ENCODE measurements around the gene ELF4.
"Not testable (repeated sequence)": the region's sequence is repeated elsewhere in the genome, so short reads cannot be mapped to it uniquely, and the experiment has no call there.

The ELF4 gene

DNA sequence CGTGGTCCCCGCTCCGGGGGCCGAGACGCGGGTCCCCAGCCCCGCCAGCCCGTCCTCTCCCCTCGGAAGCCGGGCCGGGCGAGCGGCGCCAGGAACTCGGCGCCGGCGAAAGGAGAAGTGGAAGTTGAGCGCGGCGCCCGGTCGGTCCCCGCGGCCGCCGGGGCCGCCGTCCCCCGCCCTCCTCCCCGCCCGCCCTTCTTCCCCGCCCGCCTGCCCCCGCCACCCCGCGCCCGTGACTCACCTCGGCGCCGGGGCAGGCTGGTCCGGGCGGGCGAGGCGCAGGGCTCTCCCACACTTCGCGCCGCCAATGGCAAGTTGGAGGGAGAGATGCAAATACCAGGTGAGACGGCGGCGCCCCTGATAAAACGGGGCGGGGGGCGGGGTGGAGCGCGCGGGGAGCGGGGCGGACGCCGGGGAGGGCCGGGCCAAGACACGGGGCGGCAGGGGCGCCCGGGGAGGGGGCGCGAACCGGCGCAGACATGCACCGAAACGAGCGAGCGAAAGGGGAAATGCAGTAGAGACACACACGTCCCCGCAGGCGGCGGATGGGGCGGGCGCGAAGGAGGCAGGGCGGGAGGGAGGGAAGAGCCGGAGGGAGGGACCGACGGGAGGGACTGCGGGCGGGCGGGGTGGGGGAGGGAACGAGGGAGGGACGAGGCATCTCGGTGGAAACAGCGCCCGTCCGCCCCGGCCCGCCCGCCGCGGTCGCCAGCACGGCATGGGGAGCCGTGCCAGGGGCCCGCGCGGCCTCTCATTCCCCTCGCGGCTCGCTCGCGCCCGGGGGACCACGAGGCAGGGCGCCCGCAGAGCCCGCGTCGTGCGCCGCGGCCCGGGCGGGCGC lies at the start of gene ELF4:
TSS of gene ELF4 (minus strand) at position 119 of the 841 bp plus-strand sequence. CDS start 29,167 bp downstream, outside the sequence.
- DNase-seq (ENCODE audit: low read depth) = no peak

DNA sequence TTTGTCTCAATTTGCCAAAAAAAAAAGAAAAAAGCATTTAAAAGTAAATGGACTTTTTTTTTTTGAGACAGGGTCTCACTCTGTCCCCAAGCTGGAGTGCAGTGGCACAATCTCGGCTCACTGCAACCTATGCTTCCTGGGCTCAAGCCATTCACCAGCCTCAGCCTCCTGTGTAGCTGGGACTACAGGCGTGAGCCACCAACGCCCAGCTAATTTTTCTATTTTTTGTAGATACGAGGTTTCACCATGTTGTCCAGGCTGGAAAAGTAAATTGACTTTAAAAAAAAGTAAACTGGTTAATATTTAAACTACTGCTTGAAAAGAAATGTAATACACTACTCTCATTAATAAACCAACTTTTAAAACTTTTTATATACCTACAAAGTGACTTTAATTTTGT lies 49.5 kb upstream of the ELF4 start:
- DNase-seq (ENCODE audit: low read depth) = no peak

DNA sequence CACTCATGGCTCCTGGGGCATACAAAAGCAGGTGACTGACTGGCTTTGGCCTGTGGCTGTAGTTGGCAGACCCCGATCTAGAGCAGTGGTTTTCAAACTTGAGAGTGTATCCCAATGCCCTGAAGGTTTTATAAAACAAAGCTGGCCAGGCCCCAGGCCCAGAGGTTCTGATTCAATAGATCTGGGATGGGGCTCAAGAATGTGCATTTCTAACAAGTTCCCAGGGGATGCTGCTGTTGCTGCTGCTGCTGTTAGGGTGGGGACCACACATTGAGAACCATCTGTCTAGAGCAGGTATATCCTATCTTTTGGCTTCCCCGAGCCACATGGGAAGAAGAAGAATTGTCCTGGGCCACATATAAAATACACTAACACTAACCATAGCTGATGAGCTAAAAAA lies 48.0 kb upstream of the ELF4 start:
- no peak for DNase-seq (ENCODE audit: low read depth)

DNA sequence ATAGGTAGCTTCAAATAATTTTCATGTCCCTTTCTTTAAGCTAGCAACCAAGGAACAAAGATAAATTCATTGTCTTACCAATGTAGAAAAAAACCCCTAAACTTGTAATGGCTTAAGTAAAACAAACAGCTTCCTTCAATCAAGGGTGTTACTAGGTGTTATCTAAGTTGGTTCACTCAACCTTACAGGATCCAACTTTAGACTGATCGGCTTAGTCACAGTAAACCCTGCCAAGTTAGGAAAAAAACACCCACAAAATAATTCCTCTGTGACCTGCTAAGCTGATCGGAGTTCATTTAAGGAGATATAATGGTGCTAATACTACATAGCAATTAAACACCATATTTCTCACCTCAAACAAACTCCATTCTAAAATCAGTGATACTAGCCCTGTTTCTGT lies 45.3 kb upstream of the ELF4 start:
- no peak for DNase-seq (ENCODE audit: low read depth)

DNA sequence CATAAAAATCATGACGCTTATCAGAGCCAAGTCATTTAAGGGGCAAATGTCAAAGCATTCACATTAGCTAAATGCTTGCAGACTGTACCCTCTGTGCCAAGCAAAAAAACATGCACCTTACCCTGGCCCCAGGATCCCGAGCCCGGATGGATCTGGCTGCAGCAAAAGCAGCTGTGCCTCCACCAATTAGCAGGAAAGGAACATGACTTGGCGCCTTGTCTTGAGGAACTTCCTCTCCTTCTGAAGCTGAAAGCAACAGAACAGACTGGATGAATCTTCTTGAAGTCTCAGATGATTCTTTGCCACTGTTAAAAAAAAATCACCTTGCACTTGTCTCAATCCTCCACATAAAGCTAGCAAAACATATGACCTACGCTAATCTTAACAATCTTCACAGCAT lies 37.3 kb upstream of the ELF4 start:
- DNase-seq (ENCODE audit: low read depth) = no peak

DNA sequence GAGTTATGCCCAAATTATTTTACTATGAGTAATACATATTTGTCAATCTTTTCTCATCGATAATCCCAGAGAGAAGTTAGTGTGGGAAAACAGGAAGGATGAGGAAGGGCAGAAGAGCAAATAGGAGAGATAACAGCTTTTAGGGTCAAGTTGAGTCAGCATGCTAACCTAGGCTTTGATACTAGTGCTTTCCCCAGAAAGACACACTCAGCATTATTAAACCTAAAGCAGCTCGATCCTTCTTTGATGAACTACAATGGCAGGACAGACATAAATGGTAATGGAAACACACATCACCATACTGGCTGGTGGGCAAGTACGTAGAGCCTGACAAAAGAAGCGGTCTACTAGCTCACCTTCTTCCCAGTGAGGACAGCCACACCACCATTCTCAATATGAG lies 34.8 kb upstream of the ELF4 start:
- DNase-seq (ENCODE audit: low read depth) = no peak

DNA sequence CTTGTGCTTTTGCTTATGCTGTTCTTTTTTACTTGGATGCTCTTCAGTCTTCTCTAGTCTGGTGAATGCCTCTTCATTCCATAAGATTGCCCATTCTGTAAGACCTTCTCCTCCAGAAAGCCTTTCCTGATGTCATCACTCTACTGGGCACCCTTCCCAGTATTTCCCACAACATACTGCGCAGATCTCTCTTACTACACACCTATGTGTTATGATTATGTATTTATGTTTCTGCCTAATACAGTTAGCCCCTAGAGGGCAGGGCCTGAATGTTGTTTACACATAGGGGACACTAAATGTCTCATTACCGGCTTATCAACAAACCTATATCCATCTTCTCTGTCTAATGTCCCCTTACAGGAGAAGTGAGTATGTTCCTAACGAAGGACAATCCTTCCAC lies 34.2 kb upstream of the ELF4 start:
- no peak for DNase-seq (ENCODE audit: low read depth)

DNA sequence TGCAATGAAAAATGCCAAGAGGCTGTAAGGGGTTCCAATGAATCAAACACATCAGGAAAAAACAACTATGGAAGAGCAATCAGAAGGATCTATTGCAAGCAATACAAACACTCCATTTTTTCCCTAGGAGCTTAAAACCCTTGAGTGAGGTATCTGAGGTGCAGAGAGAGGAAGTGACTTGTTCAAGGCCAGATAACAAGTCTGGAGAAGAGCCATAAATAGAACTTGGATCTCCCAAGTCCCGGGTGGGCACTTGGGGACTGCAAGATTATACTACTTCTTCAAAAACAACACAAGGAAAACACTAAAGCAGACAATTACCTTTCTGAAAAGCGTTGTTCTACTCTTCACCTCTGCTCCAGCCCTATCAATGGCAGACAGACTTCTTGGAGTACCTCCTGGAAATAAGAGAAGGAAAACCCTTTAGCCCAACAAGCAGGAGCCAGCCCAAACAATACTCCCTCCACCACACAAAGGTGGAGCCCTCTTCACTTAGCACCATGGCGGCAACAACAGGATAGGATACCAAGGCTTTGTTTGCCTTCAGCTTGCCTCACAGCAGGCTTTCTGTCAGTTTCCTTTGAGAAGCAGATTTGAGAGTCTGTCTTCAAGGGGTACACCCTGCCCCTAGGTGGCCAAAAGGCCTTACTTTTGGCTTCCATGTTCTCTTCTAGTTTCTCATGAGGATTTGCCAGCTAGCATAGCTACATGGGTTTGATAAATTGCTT lies 29.3 kb upstream of the ELF4 start:
- no peak for DNase-seq (ENCODE audit: low read depth)

DNA sequence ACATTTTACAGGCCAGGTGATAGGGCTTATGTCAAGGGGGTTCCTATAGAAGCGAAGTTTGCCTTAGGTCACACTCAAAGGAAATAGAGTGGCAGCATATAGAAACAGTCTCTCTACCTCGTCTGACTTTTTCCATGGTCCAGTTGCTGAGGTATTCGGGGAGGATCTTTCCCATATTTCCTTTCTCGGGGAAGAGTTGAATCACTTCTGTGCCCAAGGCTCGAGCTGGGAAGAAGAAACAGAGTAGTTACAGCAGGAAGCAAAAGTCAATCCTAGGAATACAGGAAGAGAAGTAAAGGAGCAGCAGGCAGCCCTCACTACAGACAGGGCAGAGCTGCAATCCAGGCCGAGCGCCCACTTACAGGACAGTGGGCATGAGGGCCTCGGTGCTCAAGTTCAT lies 26.7 kb upstream of the ELF4 start:
- DNase-seq (ENCODE audit: low read depth) = no peak

DNA sequence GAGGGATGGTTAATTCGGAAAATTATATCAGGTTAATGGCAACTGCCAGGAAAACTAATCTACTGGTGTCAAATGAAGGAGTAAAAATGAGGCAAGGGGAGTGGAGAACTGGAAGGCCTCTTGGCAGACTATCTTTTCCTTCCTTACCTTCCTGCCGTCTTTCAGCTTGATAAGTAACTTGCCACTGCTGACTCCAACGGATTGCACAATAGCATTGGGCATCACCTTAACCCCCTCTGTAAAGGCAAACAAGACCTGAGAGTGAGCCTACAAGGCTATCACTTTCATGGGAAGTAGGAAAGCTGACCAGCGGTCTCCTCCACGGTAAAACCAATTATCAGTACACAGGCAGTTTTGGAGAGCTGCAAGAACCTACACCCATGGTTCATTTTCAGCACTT lies 26.2 kb upstream of the ELF4 start:
- DNase-seq (ENCODE audit: low read depth) = no peak

DNA sequence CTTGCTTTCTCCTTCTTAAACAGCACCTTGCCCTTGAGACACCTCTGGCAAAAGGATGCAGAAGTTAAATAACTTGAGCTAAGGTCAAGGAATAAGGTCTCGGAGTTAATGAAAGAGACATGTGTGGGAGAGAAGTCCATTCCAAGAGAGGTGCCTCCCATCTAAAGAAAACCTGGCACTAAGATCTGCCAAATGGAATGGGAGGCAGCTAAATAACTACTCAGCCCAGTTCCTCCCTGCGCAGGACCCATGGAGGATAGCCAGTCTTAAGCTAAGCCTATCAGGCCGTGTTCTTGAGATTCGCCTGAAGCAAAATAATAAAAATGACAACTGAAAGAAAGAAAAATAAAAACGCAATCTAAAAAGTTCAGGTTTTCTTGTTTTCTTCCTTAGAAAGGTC lies 20.7 kb upstream of the ELF4 start:
- no peak for DNase-seq (ENCODE audit: low read depth)

DNA sequence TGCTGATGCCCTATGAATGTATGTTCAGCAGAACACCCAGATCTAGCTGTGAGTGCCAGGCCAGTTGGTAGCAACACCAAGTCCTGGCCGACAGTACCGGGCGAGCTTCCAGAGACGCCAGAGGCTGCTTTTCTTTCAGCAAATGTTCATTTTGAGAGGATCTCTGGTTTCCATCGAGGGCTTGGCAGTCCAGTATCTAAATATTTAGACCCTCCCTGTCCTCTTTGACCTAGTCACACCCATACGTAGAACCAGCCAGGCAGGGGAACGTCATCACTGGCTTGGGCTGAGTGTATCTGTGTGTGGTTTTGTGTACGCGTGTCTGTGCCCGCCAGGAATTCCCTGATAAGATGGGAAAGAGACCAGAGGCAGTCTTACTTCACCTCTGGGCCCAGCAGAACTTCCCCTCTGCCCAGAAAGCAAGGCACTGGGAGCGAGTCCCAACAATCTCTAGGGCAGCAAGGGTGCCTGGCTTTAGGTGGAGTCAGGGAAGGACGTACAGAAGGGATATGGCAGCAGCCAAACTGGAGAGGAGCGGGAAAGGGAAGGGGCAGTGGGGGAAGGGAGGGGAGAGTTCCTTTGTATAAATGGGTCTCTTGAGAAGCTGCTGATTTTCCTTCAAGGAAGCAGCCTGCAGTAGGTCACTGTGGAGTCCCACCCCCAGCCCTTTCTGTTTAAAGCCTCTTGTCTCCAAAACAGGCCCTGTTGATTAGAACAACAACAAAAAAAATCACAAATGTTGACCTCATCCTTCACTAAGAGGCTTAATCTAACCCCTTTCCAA lies 15.0 kb upstream of the ELF4 start:
- DNase-seq (ENCODE audit: low read depth) = no peak

DNA sequence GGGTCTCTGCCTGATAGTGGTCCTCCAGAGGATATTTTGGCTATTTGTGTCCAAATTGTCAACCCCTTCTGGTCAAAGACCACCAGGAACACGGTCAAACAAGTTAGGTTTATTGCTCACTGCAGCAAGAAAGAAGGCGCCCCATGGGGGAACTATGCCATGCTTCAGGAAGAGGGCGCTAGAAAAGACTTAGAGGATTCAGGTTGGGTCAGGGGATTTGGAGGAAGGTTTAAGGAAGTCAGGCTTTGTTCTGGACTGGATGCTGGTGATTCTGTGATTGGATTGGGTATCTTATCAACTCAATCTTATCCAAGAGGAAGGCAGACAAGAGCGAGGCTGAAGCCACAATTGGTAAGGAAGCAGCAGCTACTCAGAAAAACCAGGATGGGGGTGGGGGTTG lies 14.3 kb upstream of the ELF4 start:
- DNase-seq (ENCODE audit: low read depth) = no peak

DNA sequence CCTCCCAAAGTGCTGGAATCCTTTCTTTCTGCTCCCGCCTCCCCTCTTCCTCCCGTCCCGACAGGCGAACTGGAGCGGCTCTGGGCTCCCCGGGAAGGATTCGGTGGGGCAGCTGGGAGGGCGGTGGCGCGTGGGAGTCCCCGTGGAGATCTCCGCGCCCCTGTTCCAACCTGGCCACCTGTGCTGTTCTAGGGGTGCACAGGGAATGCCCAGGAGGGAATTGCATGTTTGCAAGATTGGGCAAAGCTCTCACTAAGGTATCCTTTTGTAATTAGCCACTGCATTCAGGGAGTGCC lies 11.2 kb upstream of the ELF4 start:
- no peak for DNase-seq (ENCODE audit: low read depth)

DNA sequence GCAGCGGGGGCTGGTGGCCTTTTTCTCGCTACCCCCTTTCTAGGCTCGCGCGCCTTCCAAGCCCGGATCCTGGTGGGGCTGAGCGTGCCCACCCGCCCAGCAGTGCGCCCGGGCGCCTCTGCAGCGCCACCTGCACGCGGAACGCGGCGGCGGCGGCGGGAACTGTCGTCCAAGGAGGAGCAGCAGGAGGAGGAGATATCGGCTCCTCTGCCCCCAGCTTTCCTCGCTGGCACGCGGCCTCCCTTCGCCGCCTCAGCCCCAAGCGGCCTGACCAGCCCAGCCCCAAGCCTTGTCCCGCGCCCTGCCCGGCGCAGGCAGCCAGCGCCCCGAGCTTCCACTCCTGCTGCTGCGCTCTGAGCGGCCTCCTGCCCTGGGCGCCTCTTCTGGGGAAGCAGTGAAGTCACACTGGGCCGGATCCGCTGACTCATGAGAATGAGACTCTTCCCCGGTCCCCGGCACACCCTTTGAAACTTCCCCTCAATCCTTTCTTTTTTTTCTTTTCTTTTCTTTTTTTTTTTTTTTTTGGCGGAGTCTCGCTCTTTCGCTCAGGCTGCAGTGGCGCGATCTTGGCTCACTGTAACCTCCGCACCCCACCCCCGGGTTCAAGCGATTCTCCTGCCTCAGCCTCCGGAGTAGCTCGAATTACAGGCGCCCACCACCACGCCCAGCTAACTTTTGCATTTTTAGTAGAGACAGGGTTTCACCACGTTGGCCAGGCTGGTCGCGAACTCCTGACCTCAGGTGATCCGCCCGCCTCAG lies 10.6 kb upstream of the ELF4 start:
- no peak for DNase-seq (ENCODE audit: low read depth)

DNA sequence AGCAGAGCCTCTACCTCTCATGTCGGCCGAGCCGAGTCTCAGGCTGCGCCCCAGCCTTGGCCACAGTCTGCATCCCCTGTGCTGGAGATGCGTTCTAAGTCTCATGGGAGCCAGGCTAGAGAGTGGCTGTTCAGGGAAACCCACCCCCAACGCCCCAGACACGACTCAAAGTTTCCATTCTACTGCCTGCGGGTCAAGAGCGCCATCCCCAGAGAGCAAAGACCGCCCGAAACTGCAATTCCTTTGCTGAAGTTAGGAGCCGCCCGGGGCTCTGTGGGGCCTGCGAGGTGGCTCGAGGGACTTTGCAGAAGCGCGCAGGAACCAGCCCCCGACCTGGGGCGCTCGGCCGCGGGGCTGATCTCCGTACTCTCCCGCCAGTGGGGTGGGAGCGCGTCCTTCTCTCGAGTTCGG lies 10.0 kb upstream of the ELF4 start:
- DNase-seq (ENCODE audit: low read depth) = no peak

DNA sequence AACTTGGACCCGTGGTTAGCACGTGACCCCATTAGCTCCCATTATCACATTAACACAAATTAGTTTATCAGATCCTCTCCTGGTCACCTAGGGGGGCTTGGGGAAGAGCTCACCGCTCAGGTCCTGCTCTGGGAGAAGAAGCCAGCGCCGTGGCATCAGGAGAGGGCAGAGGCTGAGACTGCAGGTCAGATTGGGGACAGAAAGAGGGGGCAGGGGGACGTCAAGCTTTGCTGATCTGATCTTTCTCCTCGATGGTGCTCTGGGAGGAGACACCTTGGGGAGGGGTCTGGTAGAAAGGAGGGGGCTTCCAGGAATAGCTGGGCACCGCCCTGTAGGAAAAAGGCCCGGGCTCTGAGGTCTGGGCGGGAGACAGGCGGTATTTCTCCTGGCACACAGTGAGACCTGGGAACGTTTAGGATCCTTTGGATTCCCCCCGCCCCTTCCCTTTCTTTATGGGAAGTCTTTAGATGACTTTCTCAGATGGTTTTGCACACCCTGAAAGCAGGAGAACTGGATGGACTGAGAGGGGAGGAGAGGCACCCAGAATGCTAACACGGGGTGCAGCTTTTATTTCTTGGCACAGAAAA lies 9.1 kb upstream of the ELF4 start:
- DNase-seq (ENCODE audit: low read depth) = no peak

DNA sequence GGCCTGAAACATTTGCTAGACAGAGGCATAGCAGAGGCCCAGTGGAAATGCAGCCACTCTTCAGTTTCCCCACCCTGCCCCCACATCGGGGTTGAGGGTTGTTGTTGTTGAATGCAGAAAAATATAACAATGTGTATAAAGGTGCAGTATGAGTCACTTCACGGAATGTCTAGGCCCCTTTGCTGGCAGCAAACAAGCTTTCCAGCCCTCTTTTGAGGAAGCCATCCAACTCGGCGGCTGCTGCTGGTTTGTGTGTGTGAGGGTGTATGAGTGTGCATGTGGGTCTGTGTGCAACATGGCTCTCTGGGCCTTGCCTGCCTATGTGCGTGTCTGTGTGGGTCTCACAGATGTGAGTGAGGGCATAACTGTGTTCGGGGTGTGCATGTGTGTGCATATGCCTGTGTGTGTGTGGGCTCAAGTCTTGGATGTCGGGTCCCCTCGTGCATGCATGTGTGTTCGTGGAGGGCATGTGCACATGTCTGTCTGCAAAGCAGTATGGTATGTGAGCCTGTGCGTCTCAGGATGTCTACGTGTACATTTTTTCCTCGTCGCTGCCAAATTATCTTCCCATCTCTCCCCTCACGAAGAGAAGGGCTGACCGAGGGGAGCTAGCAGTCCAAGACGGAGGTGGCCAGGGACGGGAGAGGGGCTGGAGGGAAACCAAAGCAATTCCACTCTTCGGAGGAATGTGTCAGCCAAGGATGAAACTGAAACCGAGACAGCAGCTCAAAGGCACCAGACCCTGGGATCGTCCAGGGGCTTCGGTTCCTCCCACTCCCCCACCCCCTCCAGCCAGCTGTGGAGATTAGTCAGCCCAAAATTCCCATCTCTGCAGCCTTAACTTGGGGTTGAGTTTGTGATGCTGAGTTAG lies 8.4 kb upstream of the ELF4 start:
- DNase-seq (ENCODE audit: low read depth) = no peak

DNA sequence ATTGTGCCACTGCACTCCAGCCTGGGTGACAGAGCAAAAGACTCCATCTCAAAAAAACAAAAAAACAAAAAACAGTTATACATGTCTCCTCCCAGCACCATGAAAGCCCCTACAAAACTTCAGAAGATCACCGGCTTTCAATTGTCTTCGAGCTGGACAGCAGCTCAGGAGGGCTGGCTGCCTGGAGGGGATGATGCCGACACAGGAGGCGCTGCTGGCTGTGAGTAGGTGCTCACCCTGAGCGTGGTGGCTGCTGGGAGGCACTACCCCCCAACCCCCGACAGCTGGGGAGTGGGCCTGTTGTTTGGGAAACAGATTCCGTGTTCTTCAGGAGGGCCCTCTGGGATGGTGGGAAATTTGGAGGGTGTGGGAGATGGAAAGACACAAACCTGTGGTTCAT lies 6.9 kb upstream of the ELF4 start:
- no peak for DNase-seq (ENCODE audit: low read depth)

DNA sequence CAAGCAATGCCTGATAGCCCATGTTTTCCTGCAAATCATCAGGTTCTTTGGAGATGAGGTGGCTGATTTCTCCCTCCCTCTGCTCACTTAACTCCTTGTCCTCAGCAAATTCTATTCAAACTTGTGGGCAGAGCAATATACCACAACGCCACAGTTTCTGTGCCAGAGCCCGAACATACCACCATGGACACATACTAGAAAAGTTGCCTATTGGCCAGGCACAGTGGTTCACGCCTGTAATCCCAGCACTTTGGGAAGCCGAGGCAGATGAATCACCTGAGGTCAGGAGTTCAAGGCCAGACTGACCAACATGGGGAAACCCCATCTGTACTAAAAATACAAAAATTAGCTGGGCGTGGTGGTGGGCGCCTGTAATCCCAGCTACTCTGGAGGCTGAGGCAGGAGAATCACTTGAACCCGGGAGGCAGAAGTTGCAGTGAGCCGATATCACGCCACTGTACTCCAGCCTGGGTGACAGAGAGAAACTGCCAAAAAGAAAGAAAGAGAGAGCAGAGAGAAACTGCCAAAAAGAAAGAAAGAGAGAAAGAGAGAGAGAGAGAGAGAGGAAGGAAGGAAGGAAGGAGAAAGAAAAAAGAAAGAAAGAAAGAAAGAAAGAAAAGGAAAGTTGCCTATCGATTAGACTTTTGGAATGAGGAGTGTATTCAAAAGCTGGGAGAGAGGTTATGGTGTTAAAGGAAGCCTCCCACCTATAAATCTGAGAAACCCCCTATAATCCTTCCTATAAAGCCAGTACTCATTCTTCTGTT lies 5.0 kb upstream of the ELF4 start:
- DNase-seq (ENCODE audit: low read depth) = not testable (repeated sequence)
